Measurements from ENCODE around the gene ACTR1A. TPM values are rescaled to one million over a fixed set of nuclear protein-coding genes. Genes with fewer than 3 reads are reported as not detected.

ACTR1A gene
- total and polyA plus RNA-seq, 9 of the 15 experiments (the other 6 are each of a cell fraction or from before 2014, with no cell fraction given), result 36.3 to 77.2 (median 49.6) TPM

DNA sequence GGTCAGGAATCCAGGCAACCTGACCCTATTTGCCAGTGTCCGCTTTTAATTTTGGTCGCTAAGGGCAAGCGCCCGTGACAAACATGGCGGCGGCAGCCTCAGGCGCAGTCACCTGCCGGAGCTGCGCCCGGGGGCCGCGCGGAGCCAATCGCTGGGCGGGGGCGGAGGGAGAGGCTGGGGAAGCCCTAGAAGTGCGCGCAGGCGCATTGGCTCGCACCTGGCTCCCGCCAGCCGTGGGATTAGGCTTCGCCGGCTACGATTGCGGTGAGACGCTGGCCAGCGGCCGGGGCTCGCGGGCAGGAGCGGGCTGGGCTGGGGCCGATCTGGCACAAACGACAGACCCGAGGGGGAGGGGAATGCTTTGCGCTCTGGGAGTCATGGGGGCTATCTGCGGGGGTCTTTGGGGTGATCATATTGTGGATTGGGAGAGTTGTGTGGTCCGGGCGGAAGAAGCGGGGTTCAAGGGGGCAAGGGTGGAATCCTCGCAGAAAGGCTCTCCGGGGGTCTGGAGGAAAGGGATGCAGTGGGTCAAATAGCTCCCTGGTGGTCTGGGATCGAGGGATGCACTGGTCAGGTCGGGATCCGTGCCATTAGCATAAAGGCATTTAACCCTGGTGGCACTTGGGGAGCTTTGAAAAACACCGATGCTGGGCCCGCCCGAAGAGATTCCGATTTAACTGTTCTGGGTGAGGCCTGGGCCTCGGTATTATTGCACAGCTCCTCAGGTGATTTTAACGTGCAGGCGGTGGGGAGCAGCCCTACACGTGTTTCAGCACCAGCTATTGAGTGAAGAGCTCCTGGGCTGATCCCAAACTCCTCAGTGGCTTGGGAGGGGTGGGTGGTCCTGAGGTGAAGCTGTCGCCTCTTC lies 41.1 kb downstream of the ACTR1A start (continued):
- TF ChIP-seq EWSR1 (IDR thresholded peaks at IDR 0.05; ENCODE audit: borderline replicate concordance, low read depth, partially characterized antibody), result no peak
- TF ChIP-seq HCFC1 (IDR thresholded peaks at IDR 0.05; ENCODE audit: low read depth, low read length), result peak; percentile 92
- peak; percentile 95 for TF ChIP-seq NRF1 (conservative IDR thresholded peaks at IDR 0.05 in 1 of 2, IDR thresholded peaks at IDR 0.05 in 1 of 2)
- no peak for TF ChIP-seq KDM1A (IDR thresholded peaks at IDR 0.05)
- TF ChIP-seq, protein P1, sequence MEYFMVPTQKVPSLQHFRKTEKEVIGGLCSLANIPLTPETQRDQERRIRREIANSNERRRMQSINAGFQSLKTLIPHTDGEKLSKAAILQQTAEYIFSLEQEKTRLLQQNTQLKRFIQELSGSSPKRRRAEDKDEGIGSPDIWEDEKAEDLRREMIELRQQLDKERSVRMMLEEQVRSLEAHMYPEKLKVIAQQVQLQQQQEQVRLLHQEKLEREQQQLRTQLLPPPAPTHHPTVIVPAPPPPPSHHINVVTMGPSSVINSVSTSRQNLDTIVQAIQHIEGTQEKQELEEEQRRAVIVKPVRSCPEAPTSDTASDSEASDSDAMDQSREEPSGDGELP (CRISPR knock-in tag; IDR thresholded peaks at IDR 0.05; ENCODE audit: borderline replicate concordance), result peak; percentile 97
- no peak for TF ChIP-seq HMG20A (CRISPR knock-in tag; conservative IDR thresholded peaks at IDR 0.05)
- no peak for TF ChIP-seq TCF7 (IDR thresholded peaks at IDR 0.05; ENCODE audit: borderline replicate concordance)
- TF ChIP-seq TCF7L2 (IDR thresholded peaks at IDR 0.05; ENCODE audit: low read depth, low read length), result no peak
- TF ChIP-seq SP1 (CRISPR knock-in tag; IDR thresholded peaks at IDR 0.05), result peak; percentile 56
- no peak for TF ChIP-seq TSC22D4 (tag; IDR thresholded peaks at IDR 0.05)
- TF ChIP-seq, protein P2, sequence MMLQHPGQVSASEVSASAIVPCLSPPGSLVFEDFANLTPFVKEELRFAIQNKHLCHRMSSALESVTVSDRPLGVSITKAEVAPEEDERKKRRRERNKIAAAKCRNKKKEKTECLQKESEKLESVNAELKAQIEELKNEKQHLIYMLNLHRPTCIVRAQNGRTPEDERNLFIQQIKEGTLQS (IDR thresholded peaks at IDR 0.05), result no peak
- TF ChIP-seq, protein P2 (CRISPR knock-in tag; conservative IDR thresholded peaks at IDR 0.05), result no peak
- TF ChIP-seq, protein P3, sequence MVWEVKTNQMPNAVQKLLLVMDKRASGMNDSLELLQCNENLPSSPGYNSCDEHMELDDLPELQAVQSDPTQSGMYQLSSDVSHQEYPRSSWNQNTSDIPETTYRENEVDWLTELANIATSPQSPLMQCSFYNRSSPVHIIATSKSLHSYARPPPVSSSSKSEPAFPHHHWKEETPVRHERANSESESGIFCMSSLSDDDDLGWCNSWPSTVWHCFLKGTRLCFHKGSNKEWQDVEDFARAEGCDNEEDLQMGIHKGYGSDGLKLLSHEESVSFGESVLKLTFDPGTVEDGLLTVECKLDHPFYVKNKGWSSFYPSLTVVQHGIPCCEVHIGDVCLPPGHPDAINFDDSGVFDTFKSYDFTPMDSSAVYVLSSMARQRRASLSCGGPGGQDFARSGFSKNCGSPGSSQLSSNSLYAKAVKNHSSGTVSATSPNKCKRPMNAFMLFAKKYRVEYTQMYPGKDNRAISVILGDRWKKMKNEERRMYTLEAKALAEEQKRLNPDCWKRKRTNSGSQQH (CRISPR knock-in tag; IDR thresholded peaks at IDR 0.05), result no peak
- TF ChIP-seq CREB1 (IDR thresholded peaks at IDR 0.05), result peak; percentile 71
- peak; percentile 66; the same call in 1 of the 2 replicates for TF ChIP-seq CREB1 (CRISPR knock-in tag; IDR thresholded peaks at IDR 0.05)
- TF ChIP-seq CBX3 (IDR thresholded peaks at IDR 0.05; ENCODE audit: borderline replicate concordance in 1 of 2, low read length in 2 of 2), result peak in 1 of 2 experiments; percentile 13; a peak in 1 of 3 replicates
- peak; percentile 57; the same call in 1 of the 2 replicates for TF ChIP-seq CTBP1 (IDR thresholded peaks at IDR 0.05; ENCODE audit: borderline replicate concordance)
